LNCaP clone FGC (cell line): Measurements from ENCODE around the gene NUP133.

ENCODE experiments used
- DNase-seq: peaks from one replicate; pipeline ENCODE4 v3.0.0-alpha.2; 2011; ENCODE audit warnings: low read depth
- H3K4me3 ChIP-seq: 2 replicates; pipeline ENCODE4 v1.5.1; 2011; ENCODE audit warnings: mild to moderate bottlenecking, low read depth, low read length, control low read depth
- CTCF ChIP-seq: IDR thresholded peaks from 2 replicates; pipeline ENCODE4 v1.5.1; 2012; ENCODE audit warnings: mild to moderate bottlenecking; ENCODE audit not compliant: control insufficient read depth, insufficient read depth; ENCODE audit errors: extremely low read depth

Gene NUP133

DNA sequence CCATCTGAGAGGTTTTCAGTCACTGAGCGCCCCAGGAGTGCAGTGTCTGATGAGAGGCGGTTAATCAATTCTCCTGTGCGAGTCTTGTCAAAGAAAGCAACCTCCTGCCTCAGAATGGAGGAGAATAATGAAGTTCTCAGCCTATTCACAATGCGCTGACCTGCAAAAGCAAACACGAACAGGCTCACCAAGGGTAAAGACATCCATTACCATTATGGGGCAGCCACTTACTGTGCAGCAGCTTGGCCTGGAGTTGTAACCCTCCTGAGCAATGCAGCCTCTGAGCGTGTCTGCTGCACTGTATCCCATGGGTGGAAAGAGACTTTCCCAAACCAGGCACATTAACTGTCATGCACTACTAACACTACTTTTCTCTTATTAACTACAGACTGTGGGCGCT, 39.4 kb upstream of the NUP133 start:
- DNase-seq = no peak
- no peak overlapping the region for H3K4me3 ChIP-seq
- TF ChIP-seq CTCF = no peak

DNA sequence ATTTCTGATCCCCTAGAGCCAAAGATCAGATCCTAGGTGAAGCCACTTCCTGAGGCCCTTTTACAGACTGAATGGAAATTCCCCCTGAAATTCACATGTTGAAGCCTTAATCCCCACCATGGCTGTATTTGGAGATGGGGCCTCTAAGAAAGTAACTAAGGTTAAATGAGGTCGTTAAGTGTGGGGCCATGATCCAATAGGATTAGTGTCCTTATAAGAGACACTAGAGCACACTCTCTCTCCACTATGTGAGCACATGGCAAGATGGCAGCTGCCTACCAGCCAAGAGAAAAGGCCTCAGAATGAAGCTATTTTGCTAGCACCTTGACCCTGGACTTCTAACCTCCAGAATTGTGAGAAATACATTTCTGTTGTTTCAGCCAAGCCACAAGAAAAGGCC, 36.4 kb upstream of the NUP133 start:
- no peak for TF ChIP-seq CTCF
- DNase-seq = no peak
- H3K4me3 ChIP-seq = no peak overlapping the region

DNA sequence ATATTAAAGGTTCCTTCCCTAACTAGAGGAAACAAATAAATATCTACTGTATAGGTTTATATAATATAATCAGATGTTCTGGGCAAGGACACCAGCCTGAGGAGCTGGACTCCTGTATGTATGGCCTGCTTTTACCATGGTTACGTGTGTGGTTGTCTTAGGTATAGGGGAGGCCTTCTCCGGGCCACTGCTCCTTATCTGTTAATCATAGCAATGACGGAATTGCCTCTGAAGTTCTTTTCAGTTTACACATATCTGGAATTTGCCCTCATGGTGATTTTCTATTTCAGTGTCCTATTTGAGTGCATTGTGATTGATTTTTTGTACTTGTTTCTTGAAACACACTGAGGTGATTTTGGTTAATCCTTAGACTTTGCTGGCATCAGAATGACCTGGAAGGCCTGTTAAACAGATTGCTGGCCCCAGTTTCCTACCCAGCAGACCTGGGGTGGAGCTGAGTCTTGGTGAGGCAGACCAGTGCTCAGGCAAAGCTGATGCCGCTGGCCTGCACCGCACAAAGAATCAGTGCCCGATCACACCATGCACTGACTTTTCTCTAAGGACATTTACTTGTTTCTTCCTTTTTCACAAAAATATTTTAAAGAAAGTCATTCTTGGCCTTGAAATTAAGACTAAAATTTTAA, 31.8 kb upstream of the NUP133 start:
- H3K4me3 ChIP-seq = no peak overlapping the region
- no peak for DNase-seq
- TF ChIP-seq CTCF = no peak

DNA sequence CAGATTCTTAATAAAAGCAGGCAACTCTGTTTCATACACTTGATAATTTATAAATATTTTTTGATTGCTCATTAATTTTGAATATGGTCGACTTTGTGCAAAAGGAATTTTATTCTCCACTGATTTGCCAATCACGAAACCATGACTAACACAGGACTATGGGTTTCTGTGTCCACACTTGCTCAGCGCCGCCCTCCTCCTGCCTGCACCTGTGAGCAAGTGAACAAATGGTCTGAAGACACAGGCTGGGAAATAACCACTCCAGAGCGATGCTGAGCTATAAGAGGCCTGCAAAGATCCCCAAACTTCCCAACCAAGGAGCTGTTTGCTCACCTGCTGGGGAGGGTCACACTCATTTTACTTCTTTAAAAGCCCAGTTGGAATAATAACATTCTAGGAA, 30.8 kb upstream of the NUP133 start:
- DNase-seq = no peak
- TF ChIP-seq CTCF = no peak
- no peak overlapping the region for H3K4me3 ChIP-seq

DNA sequence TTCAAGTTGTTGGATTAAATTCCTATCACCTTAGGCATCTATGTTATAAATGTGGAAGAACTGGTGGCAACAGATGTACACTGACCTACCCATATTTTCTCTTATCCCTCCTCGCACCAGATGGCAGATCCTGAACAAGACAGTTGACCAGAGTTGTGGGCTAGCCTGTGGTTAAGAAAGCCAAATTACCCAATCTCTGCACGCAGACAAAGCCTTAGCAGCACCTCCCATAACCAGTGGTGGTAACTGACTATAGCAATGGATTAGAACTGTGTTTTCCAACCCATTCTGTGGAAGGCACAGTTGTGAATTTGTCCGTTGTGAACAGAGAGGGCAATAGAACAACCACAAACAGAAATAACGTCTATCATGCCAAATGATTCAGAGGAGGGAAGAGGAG, 29.8 kb upstream of the NUP133 start:
- no peak for DNase-seq
- no peak overlapping the region for H3K4me3 ChIP-seq
- no peak for TF ChIP-seq CTCF

DNA sequence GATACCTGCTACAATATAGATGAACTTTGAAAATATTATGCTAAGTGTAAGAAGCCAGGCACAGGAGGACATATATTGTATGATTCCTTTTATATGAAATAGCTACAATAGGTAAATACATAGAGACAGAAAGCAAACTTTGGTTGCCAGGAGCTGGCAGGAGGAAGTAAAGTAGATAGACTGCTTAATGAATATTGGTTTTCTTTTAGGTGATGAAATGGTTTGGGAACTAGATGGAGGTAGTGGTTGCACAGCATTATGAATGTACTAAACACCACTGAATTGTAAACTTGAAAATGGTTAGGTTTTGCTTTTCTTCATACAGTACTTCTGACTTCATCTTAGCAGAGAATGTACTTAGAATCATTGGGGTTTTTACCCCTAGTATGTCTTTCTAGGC, 28.8 kb upstream of the NUP133 start:
- no peak overlapping the region for H3K4me3 ChIP-seq
- DNase-seq = peak; percentile 70
- TF ChIP-seq CTCF = no peak

DNA sequence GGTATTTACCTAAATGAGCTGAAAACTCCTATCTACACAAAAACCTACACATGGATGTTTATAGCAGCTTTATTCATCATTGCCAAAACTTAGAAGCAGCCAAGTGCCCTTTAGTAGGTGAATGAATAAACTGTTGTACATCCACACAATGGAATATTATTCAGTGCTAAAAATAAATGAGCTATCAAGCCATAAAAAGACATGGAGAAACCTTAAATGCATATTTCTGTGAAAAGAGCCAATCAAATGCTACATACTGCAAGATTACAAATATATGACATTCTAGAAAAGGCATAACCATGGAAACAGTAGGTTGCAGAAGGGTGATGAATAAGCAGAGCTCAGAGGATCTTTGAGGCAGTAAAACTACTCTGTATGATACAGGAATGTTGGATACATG, 27.1 kb upstream of the NUP133 start:
- TF ChIP-seq CTCF = no peak
- H3K4me3 ChIP-seq = no peak overlapping the region
- no peak for DNase-seq
